Neural progenitor cell (in vitro differentiated cells): ENCODE data around the gene NGF.
"Not testable (repeated sequence)": the region's sequence is repeated elsewhere in the genome, so short reads cannot be mapped to it uniquely, and the experiment has no call there.

Source experiments
- CTCF ChIP-seq: fragments of 200-600 bp; sonication (generic); IDR thresholded peaks from 2 replicates; pipeline ENCODE4 v1.5.1; 2017; ENCODE audit warnings: antibody characterized with exemption, mild to moderate bottlenecking
- EZH2 ChIP-seq: fragments of 200-600 bp; sonication (generic); IDR thresholded peaks from 2 replicates; pipeline ENCODE4 v1.6.1; 2017; ENCODE audit warnings: antibody characterized with exemption, mild to moderate bottlenecking, moderate library complexity

DNA sequence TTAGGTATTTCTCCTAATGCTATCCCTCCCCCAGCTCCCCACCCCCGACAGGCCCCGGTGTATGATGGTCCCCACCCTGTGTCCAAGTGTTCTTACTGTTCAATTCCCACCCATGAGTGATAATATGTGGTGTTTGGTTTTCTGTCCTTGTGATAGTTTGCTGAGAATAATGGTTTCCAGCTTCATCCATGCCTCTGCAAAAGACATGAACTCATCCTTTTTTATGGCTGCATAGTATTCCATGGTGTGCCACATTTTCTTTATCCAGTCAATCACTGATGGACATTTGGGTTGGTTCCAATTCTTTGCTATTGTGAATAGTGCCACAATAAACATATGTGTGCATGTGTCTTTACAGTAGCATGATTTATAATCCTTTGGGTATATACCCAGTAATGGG lies 45.4 kb upstream of the NGF start:
- not testable (repeated sequence) for TF ChIP-seq CTCF, EZH2
